BE2C (cell line): ENCODE measurements around the gene VPS11. TPM values are rescaled to one million over a fixed set of nuclear protein-coding genes. Genes with fewer than 3 reads are reported as not detected.

ENCODE experiments used
- DNase-seq: peaks from one replicate; pipeline ENCODE4 v3.0.0-alpha.2; 2020
- H3K27me3 ChIP-seq: fragments of 250-450 bp; sonication (Bioruptor Pico); 2 replicates; pipeline ENCODE4 v1.5.1; 2020; ENCODE audit warnings: mild to moderate bottlenecking
- H3K36me3 ChIP-seq: fragments of 250-450 bp; sonication (Bioruptor Pico); 2 replicates; pipeline ENCODE4 v1.5.1; 2020; ENCODE audit warnings: mild to moderate bottlenecking
- H3K4me1 ChIP-seq: fragments of 250-450 bp; sonication (Bioruptor Pico); 2 replicates; pipeline ENCODE4 v1.5.1; 2020
- H3K4me3 ChIP-seq: 2 replicates; pipeline ENCODE4 v1.5.1; 2011; ENCODE audit warnings: low read depth, low read length
- H3K9me3 ChIP-seq: fragments of 250-450 bp; sonication (Bioruptor Pico); 2 replicates; pipeline ENCODE4 v1.5.1; 2020
- CTCF ChIP-seq: IDR thresholded peaks from 2 replicates; pipeline ENCODE4 v1.5.1; 2012; ENCODE audit warnings: mild to moderate bottlenecking, low read depth, low read length
- polyA plus RNA-seq: library from polyadenylated mRNA; unstranded; fragments of >200 nt; gene quantifications from one replicate; pipeline ENCODE4 v1.2.1, GENCODE V29; 2012; ENCODE audit warnings: low read depth, missing spikeins; ENCODE audit not compliant: insufficient read length, insufficient read depth

Gene VPS11
- 42.5 TPM for polyA plus RNA-seq

DNA sequence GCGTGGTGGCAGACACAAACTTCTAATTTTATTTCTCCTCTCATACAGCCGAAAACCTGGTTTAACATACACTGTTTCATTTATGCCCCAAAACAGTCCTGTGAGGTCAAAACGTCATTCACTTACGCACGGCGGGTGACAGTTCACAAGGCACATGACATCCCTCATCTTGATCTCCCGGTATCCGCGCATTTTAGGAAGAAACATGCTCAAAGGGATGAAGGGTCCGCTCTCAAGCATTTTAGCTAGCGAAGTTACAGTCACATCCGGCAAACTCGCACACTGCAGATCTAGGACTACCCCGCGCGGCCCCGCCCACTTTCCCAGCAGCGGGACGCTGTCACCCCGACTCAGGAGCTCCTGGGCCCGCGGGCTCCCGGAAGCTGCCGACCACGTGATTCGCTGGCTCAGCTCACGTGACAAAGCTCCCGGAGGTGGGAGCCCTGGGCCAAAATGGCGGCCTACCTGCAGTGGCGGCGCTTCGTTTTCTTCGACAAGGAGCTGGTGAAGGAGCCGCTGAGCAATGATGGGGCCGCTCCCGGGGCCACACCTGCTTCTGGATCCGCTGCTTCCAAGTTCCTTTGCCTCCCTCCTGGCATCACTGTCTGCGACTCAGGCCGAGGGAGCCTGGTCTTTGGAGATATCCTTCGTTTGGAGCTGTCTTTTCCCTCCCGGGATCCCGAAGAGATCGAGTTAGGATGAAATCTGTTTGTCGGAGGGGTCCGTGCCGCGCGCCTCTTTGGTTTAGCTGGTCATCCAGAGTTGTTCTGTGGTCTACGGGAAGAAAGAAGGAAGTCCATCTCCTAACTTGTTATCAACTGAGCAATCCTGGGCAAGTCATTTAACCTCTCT lies at the start of gene VPS11:
TSS of gene VPS11 (plus strand) at position 448 of the 852 bp plus-strand sequence. CDS start at position 454, 6 bp downstream.
- Histone ChIP-seq H3K4me1 (no peaks in the 10 kb centered on the region), H3K27me3 (no peaks in the 10 kb centered on the region), H3K9me3 (no peaks in the 10 kb centered on the region), H3K4me3 (peak within 1 kb of the TSS; percentile 100), H3K36me3 (peaks cover 19% of the 10 kb centered on the region)
- peak; percentile 98 for DNase-seq
- no peak for TF ChIP-seq CTCF

DNA sequence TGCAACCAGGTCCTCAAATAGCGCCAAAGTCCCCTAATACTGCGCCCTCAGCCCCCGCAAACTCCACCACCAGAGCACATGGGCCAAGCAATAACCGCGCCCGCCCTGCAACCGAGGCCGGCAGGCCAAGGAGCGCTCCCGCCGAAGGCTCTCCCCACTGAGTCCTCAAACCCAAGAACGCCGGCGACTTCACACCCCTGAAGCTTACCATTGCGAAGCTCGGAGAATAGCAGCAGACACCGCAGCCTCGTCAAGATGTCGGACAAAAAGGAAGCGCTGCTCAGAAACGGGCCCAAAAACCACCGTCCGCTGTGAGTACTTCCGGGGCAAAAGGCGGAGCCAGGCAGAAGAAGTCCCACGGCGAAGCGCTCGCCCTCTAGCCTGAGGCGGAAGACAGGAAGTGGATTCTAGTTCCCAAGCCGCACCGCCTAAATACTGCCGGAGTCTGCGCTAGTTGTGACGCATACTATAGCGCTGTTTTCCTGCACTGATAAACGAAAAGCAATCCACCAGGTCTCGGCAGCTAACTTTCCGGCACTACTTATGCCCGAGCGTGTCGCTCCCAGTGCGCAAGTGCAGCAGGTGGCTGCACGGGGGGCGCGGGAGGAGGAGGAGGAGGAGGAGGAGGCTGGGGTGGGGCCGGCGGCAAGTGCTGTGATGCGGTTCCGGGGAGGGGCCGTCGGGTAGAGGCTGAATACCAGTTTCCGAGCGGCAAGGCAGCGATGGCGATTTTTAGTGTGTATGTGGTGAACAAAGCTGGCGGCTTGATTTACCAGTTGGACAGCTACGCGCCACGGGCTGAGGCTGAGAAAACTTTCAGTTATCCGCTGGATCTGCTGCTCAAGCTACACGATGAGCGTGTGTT lies 49.3 kb upstream of the VPS11 start, which contains the start of the genes RPS25 and TRAPPC4:
TSS of gene RPS25 (minus strand) at position 270 of the 865 bp plus-strand sequence. CDS start at position 211, 59 bp downstream.
TSS of gene TRAPPC4 (plus strand) at position 693 of the 865 bp plus-strand sequence. CDS start at position 723, 30 bp downstream.
- peaks cover 66% of the 10 kb centered on the region for H3K36me3 ChIP-seq
- no peak for TF ChIP-seq CTCF

GRCh38 chr11:119019996-119020395 lies 47.6 kb upstream of the VPS11 start:
- Histone ChIP-seq H3K27me3 (no peaks in the 10 kb centered on the region), H3K9me3 (no peaks in the 10 kb centered on the region), H3K4me1 (no peaks in the 10 kb centered on the region), H3K36me3 (peaks cover 68% of the 10 kb centered on the region), H3K4me3 (peak overlapping the region; percentile 87)
- DNase-seq, result no peak
- no peak for TF ChIP-seq CTCF

More for the DNA sequence above, 49.3 kb upstream of the VPS11 start, which contains the start of the genes RPS25 and TRAPPC4:
- H3K27me3 ChIP-seq, result no peaks in the 10 kb centered on the region
- no peaks in the 10 kb centered on the region for H3K9me3 ChIP-seq
- H3K4me3 ChIP-seq, result peak within 1 kb of the TSS; percentile 87
- peak; percentile 96 for DNase-seq
- no peaks in the 10 kb centered on the region for H3K4me1 ChIP-seq

GRCh38 chr11:119021631-119022030 lies 46.0 kb upstream of the VPS11 start:
- Histone ChIP-seq H3K36me3 (peaks cover 61% of the 10 kb centered on the region), H3K9me3 (no peaks in the 10 kb centered on the region), H3K4me1 (no peaks in the 10 kb centered on the region), H3K4me3 (no peak overlapping the region), H3K27me3 (no peaks in the 10 kb centered on the region)
- no peak for DNase-seq
- TF ChIP-seq CTCF, result no peak

DNA sequence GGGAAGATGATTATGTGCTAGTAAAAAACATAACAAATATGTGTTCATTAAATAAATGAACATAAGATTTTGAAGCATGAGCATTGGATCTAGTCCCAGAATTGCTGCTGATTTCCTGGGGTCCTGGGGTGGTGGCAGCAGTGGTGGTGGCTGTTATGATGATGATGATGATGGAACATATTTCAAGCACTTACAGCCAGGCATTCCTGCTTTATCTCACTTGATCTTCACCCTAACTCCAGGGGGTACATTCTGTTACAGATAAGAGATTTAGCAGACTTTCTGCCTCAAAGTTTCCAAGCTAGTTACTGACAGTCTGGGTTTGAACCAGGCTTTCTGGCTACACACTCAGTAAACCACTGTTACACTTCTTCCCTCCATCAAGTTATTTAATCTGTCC lies 43.9 kb upstream of the VPS11 start:
- Histone ChIP-seq H3K4me1 (no peaks in the 10 kb centered on the region), H3K9me3 (no peaks in the 10 kb centered on the region), H3K36me3 (peaks cover 55% of the 10 kb centered on the region), H3K27me3 (no peaks in the 10 kb centered on the region), H3K4me3 (no peak overlapping the region)
- DNase-seq, result no peak
- no peak for TF ChIP-seq CTCF
